ENCODE measurements around the gene MYOD1.

MYOD1 gene

GRCh38 chr11:17699147-17700114 is 19.9 kb upstream of the MYOD1 start:
- peak overlapping the region in 1 of 21 experiments; percentile 26 for H3K27ac ChIP-seq
- no peak overlapping the region for H3K4me3 ChIP-seq

GRCh38 chr11:17700991-17701390 is 18.4 kb upstream of the MYOD1 start:
- no peak overlapping the region for H3K4me3 ChIP-seq
- peak overlapping the region in 1 of 21 experiments; percentile 29 for H3K27ac ChIP-seq

GRCh38 chr11:17702876-17703275 is 16.5 kb upstream of the MYOD1 start:
- Histone ChIP-seq H3K4me3 (no peak overlapping the region), H3K27ac (no peak overlapping the region)

GRCh38 chr11:17703951-17704350 is 15.4 kb upstream of the MYOD1 start:
- no peak overlapping the region for H3K4me3 ChIP-seq
- no peak overlapping the region for H3K27ac ChIP-seq

DNA sequence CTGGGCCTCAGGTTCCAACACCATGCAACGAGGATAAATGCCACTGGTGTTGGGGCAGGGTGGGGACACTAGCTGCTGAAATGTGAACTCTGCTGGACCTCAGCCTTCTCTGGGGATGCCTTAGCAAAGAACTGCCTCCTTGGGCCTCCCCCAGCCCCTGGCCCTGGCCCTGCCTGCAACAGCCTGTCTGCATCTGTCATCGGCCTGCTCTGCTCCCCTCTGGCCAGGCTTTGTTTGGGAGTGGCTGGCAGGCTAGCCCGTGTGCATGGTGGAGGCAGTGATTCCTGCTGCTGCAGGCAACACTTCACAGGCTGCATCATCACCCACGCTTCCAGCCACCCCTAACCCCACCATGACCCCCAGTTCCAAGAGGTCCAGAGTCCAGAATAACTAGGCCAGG is 11.5 kb upstream of the MYOD1 start:
- no peak overlapping the region for H3K4me3 ChIP-seq
- H3K27ac ChIP-seq = no peak overlapping the region

DNA sequence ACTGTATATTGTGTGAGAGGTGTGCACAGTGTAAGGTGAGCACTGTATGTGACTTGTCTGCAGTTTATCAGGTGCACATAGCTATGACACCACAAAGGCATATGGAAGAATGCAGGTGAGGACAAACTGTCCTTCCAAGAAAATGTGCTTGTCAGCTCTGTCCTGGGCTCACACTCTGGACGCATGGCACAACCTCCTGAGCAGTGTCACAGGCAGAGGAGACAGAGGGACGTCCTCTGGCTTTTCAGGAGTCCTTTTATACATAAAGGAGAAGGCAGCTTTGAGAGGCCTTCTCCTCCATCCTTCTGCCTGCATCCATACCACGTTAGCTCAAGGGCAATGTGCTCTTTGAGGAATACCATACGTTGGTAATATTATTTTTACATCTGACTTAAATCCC is 7.5 kb upstream of the MYOD1 start:
- Histone ChIP-seq H3K27ac (no peak overlapping the region), H3K4me3 (no peak overlapping the region)

GRCh38 chr11:17713851-17714250 is 5.5 kb upstream of the MYOD1 start:
- Histone ChIP-seq H3K4me3 (no peak overlapping the region), H3K27ac (no peak overlapping the region)

DNA sequence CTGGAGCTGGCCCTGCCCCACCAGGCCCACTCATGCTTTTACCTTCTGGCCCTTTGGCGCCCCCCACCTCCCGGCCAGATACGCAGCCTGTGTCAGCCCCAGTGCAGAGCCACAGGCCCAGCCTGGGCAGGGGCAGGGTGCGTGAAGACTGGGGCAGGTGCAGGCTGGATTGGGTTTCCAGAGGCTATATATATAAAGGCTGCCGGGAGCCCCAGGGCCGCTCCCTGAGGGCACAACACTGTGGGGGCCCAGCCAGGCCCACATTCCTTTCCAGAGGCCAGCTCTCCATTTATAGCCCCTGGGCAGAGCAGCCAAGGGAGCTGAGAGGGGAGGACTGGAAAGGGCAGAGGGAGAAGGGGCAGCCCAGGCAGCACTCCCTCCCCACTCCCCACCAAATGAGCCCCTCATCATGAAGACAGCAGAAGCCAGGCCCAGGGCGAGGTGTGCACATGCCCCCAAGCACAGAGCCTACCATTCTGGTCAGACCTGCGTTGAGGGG is 5.0 kb upstream of the MYOD1 start:
- Histone ChIP-seq H3K4me3 (no peak overlapping the region), H3K27ac (no peak overlapping the region)

DNA sequence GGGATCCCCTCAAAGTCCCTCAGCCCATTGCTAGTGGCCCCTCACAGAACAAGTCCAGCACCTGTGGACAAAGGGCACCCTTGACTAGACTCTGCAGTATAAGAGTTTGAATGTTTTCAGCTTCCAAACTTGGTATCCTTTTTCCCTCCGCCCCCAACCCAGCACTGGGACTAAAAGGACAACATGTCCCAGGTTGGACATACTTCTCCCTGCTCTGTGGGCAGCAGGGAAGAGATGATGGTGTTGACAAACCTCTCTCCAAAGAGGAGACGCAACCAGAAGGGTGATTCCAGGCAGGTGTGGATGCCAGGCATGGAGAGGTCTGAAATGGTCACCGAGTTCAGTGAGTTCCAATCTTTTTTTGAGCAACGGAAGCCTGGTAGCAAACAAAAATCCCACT is 4.5 kb upstream of the MYOD1 start:
- no peak overlapping the region for H3K27ac ChIP-seq
- H3K4me3 ChIP-seq = no peak overlapping the region

- H3K4me3 ChIP-seq = no peak overlapping the region
- H3K27ac ChIP-seq = no peak overlapping the region
Observed at GRCh38 chr11:17716807-17717206, 2.6 kb upstream of the MYOD1 start.

DNA sequence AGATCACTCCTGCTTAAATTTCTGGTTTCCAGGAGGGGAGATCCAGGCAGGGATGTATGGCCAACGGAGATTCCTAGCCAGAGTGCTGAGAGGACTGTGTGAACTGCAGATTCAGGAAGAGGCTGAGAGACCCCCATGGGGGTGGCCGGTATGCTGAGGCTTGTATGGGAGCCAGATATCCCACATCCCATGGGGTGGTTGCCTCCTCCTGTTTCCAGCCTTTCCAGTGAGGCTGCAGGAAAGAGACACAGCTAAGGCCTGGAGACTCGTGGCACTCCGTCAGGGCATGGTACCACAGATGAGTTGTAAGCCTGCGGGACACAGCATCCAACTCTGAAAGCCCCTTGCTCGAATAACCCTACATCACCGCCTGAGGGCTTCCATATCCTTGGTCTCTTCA is 1.4 kb upstream of the MYOD1 start:
- no peak overlapping the region for H3K27ac ChIP-seq
- H3K4me3 ChIP-seq = no peak overlapping the region

DNA sequence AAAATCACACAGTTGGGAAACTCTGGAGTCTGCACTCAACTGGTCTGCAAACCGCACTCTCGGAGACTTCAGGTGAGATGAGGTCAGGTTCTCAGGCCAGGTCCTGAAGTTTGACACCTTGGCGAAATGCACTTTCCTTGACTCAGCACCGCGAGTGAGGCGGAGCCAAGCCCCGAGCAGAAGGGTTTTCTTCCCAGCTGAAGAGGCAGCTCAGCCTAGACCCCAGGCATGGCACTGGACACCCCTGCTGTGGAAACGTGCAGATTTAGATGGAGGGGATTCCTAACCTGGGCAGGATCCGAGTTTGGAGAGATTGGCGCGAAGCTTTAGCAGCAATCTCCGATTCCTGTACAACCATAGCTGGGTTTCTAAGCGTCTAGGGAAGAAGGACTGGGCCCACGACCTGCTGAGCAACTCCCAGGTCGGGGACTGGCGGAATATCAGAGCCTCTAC is 835 bp upstream of the MYOD1 start:
- Histone ChIP-seq H3K27ac (no peak overlapping the region), H3K4me3 (no peak overlapping the region)

DNA sequence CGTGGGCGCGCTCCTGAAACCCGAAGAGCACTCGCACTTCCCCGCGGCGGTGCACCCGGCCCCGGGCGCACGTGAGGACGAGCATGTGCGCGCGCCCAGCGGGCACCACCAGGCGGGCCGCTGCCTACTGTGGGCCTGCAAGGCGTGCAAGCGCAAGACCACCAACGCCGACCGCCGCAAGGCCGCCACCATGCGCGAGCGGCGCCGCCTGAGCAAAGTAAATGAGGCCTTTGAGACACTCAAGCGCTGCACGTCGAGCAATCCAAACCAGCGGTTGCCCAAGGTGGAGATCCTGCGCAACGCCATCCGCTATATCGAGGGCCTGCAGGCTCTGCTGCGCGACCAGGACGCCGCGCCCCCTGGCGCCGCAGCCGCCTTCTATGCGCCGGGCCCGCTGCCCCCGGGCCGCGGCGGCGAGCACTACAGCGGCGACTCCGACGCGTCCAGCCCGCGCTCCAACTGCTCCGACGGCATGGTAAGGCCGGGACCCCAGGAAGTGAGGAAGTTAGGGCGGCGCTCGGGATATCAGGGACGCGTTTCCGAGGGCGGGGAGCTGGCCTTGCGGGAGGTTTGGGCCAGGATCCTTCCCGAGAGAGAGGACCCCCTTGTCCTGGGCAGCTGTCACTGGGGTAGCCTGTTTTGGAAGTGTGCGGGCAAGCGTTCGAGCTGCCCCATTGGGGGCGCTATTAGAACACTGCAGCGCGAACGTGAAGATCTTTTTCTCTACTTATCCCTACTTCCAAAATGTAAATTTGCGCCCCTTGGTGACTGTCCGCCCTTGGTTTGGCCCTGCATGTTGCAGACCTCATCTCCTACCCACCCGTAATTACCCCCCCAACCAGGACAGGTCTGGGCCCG is 796 bp downstream of the MYOD1 start:
- Histone ChIP-seq H3K27ac (no peak overlapping the region), H3K4me3 (no peak overlapping the region)

- no peak overlapping the region for H3K27ac ChIP-seq
- no peak overlapping the region for H3K4me3 ChIP-seq
Observed at GRCh38 chr11:17720796-17721171, 1.4 kb downstream of the MYOD1 start.

- Histone ChIP-seq H3K4me3 (no peak overlapping the region), H3K27ac (no peak overlapping the region)
Observed at GRCh38 chr11:17721242-17721999, 2.0 kb downstream of the MYOD1 start.

GRCh38 chr11:17722000-17722643 is 2.8 kb downstream of the MYOD1 start:
- Histone ChIP-seq H3K27ac (no peak overlapping the region), H3K4me3 (no peak overlapping the region)

DNA sequence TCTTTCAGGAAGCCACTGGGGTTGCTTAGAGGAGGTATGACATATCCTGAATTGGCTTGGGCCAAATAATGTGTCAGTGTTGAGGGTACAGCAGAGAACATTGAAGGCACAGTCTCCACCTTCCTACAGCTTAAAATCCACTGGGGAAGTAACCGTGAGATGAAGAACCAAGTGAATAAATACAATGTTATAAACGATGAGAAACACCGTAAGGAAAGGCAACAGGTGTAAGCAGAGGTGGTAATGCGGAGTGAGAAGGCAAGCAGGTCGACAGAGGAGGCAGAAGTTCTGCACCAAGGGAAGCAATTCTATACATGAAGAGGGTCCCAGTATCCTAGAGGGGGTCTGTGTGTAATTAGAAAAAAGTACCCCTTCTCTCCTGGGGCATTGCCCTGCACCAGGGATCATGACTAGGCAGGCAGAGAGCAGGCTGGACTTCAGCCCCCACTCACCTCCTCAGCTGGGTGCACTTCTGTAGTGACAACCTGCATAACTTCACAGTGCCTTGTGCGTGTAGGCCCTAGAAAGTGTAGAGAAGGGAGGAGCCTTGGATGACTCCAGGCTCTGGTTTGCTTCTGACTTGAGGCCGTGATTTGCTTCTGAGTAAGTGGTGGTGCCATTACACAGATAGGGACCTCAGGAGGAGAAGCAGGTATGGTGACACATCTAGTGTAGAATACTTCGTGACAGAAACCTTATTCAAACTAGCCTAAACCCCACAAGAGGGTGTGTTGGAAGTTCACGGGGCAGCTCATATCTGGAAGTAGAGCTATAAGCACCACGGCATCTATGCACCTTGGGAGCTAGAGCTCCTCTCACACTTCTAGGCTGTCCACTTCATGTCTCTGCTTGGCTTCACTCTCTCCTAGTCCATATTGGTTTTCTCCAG is 4.9 kb downstream of the MYOD1 start:
- H3K27ac ChIP-seq = no peak overlapping the region
- H3K4me3 ChIP-seq = no peak overlapping the region

DNA sequence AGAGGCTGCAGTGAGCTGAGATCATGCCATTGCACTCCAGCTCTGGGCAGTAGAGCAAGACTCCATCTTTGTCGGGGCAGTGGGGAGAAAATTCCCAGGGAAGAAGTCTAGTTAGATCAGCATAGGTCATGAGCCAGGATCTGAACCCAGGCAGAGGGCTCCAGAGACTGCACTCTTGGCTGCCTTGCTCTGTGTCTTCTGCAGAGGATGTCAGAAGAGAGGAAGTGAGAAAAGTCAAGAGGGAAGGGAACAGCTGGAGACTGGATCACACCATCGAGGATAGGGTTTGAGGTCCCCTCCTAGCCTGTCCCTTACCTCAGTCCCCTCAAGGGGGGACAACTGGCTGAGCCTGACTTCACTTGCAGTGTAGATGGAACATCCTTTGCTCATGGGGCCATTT is 5.8 kb downstream of the MYOD1 start:
- H3K27ac ChIP-seq = no peak overlapping the region
- no peak overlapping the region for H3K4me3 ChIP-seq
